Measurements from ENCODE around the gene EGFL7. TPM values are rescaled to one million over a fixed set of nuclear protein-coding genes. Genes with fewer than 3 reads are reported as not detected.

Gene EGFL7
- total RNA-seq, 1 experiment from 2014 or later: 79.5 TPM

- DNase-seq (ENCODE audit: low spot score): no peak
- no peaks in the 10 kb centered on the region for H3K9me3 ChIP-seq (ENCODE audit: low read depth, low read length, poor library complexity, severe bottlenecking)
- intact Hi-C loops (cut with micrococcal nuclease; ENCODE audit: unreplicated experiment): no loop called here
- H3K36me3 ChIP-seq (ENCODE audit: insufficient read depth, low read length, poor library complexity, severe bottlenecking): no peaks in the 10 kb centered on the region
- no peak overlapping the region for H3K27ac ChIP-seq (ENCODE audit: low read depth, low read length, poor library complexity, severe bottlenecking)
- peaks cover 7% of the 10 kb centered on the region for H3K4me1 ChIP-seq (ENCODE audit: insufficient read depth, low read length, poor library complexity, severe bottlenecking)
- no TSS peak for BruUV-seq (replicated peaks)
- no peaks in the 10 kb centered on the region for H3K27me3 ChIP-seq (replicated peaks; ENCODE audit: insufficient read depth, low read depth, low read length, poor library complexity)
- TF ChIP-seq CTCF (conservative IDR thresholded peaks at IDR 0.05; ENCODE audit: low read depth, low read length): no peak
- H3K4me3 ChIP-seq (ENCODE audit: low read depth, low read length, poor library complexity, severe bottlenecking): no peak overlapping the region
- POLR2A ChIA-PET (ENCODE audit: low non-redundant PET): interaction anchor here (0.7 kb wide), 1 partner anchor 477 kb away, joined by 3 read pairs; no protein-coding TSS in a partner anchor
- CTCF ChIA-PET: no interaction called here
These were observed 35.3 kb downstream of the EGFL7 start for GRCh38 chr9:136697821-136698526.

GRCh38 chr9:136698635-136699246 lies 36.0 kb downstream of the EGFL7 start:
- Histone ChIP-seq H3K4me1 (ENCODE audit: insufficient read depth, low read length, poor library complexity, severe bottlenecking) (peaks cover 7% of the 10 kb centered on the region), H3K36me3 (ENCODE audit: insufficient read depth, low read length, poor library complexity, severe bottlenecking) (no peaks in the 10 kb centered on the region), H3K27me3 (replicated peaks; ENCODE audit: insufficient read depth, low read depth, low read length, poor library complexity) (no peaks in the 10 kb centered on the region), H3K9me3 (ENCODE audit: low read depth, low read length, poor library complexity, severe bottlenecking) (no peaks in the 10 kb centered on the region), H3K4me3 (ENCODE audit: low read depth, low read length, poor library complexity, severe bottlenecking) (no peak overlapping the region), H3K27ac (ENCODE audit: low read depth, low read length, poor library complexity, severe bottlenecking) (no peak overlapping the region)
- TF ChIP-seq EZH2 (IDR thresholded peaks at IDR 0.05; ENCODE audit: borderline replicate concordance, low read depth, low read length, poor library complexity, severe bottlenecking) (no peak), CTCF (conservative IDR thresholded peaks at IDR 0.05; ENCODE audit: low read depth, low read length) (no peak)
- no peak for DNase-seq (ENCODE audit: low spot score)
- intact Hi-C loops (cut with micrococcal nuclease; ENCODE audit: unreplicated experiment): no loop called here
- BruUV-seq (replicated peaks): no TSS peak
- POLR2A ChIA-PET (ENCODE audit: low non-redundant PET): no interaction called here
- CTCF ChIA-PET: no interaction called here

DNA sequence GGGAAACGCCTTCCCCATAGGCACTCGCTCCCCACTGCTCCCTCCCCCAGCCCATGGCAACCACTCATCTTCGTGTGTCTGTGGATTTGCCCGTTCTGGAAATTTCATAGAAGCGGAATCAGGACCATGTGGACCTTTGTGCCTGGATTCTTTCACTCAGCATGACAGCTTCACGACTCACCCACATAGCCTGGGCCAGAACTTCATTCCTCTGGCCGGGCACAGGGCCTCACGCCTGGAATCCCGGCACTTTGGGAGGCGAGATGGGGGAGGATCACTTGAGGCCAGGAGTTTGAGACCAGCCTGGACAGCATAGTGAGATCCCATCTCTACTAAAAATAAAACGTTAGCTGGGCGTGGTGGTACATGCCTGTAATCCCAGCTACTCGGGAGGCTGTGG lies 37.6 kb downstream of the EGFL7 start:
- H3K4me1 ChIP-seq (ENCODE audit: insufficient read depth, low read length, poor library complexity, severe bottlenecking): peaks cover 7% of the 10 kb centered on the region
- H3K27me3 ChIP-seq (replicated peaks; ENCODE audit: insufficient read depth, low read depth, low read length, poor library complexity): no peaks in the 10 kb centered on the region
- TF ChIP-seq CTCF (conservative IDR thresholded peaks at IDR 0.05; ENCODE audit: low read depth, low read length): no peak
- no peak for TF ChIP-seq EZH2 (IDR thresholded peaks at IDR 0.05; ENCODE audit: borderline replicate concordance, low read depth, low read length, poor library complexity, severe bottlenecking)
- BruUV-seq (replicated peaks): no TSS peak
- H3K4me3 ChIP-seq (ENCODE audit: low read depth, low read length, poor library complexity, severe bottlenecking): no peak overlapping the region
- H3K27ac ChIP-seq (ENCODE audit: low read depth, low read length, poor library complexity, severe bottlenecking): no peak overlapping the region
- ChIA-PET POLR2A (ENCODE audit: low non-redundant PET) (no interaction called here), CTCF (no interaction called here)
- H3K9me3 ChIP-seq (ENCODE audit: low read depth, low read length, poor library complexity, severe bottlenecking): no peaks in the 10 kb centered on the region
- no peak for DNase-seq (ENCODE audit: low spot score)
- no peaks in the 10 kb centered on the region for H3K36me3 ChIP-seq (ENCODE audit: insufficient read depth, low read length, poor library complexity, severe bottlenecking)
- intact Hi-C loops (cut with micrococcal nuclease; ENCODE audit: unreplicated experiment): no loop called here
